ENCODE results near the gene POLR2E. TPM values are rescaled to one million over a fixed set of nuclear protein-coding genes. Genes with fewer than 3 reads are reported as not detected.
A peak's percentile ranks its signal among the peaks of the same experiment; 100 is the strongest.

POLR2E gene
- 100 to 1,000 TPM; 155 to 248 TPM for total RNA-seq

- ATAC-seq (replicated peaks): peak; percentile 88
- peak within 1 kb of the TSS; percentile 65 for H3K27ac Mint-ChIP-seq
- peaks cover 63% of the 10 kb centered on the region for H3K36me3 Mint-ChIP-seq (ENCODE audit: low read depth)
- H3K4me3 Mint-ChIP-seq: peak within 1 kb of the TSS; percentile 90
- H3K27me3 Mint-ChIP-seq: no peaks in the 10 kb centered on the region
- H3K9me3 Mint-ChIP-seq: no peaks in the 10 kb centered on the region
- peaks cover 34% of the 10 kb centered on the region for H3K4me1 Mint-ChIP-seq
Measured at GRCh38 chr19:1094978-1095701, at the start of gene POLR2E. TSS of gene POLR2E (minus strand) at chr19:1095375. CDS start at chr19:1095315, 60 bp downstream.

DNA sequence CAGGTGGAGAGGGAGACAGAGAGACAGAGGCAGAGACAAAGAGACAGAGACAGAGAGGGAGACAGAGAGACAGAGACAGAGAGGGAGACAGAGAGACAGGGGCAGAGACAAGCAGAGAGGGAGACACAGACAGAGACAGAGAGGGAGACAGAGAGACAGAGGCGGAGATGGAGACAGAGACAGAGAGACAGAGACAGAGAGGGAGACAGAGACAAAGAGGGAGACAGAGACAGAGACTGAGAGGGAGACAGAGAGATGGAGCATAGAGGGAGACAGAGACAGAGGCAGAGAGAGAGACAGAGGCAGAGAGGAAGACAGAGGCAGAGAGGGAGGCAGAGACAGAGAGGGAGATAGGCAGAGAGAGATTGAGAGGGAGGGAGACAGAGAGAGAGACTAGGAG lies 49.6 kb upstream of the POLR2E start:
- ATAC-seq (replicated peaks): no peak

DNA sequence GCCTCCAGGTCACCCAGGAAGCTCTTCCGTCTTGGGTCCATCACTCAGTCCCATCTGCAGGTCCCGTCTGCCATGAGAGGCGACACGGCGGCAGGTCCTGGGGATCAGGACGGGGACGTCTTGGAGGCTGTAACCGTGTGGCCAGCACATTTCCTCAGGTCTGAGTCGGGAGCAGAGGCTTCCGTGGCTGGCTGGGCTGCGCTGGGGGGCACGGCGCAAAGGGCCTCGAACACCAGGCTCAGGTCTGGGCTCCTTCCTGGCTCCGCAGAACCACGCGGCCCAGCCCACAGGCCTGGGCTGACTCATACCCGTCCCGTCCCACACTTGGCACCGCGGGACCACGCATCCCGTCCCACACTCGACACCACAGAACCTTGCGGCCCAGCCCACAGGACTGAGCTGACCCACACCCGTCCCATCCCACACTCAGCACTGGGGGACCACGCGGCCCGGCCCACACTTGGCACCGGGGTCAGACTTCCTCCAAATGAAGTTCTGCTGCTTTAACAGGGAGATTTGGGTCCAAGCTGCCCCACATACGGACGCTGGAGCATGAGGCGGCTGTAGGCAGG lies 48.7 kb upstream of the POLR2E start:
- H3K4me3 Mint-ChIP-seq: no peak overlapping the region
- no peak for ATAC-seq (replicated peaks)
- peaks cover 11% of the 10 kb centered on the region for H3K4me1 Mint-ChIP-seq
- H3K27me3 Mint-ChIP-seq: no peaks in the 10 kb centered on the region
- peak overlapping the region; percentile 65 for H3K27ac Mint-ChIP-seq
- H3K9me3 Mint-ChIP-seq: no peaks in the 10 kb centered on the region
- H3K36me3 Mint-ChIP-seq (ENCODE audit: low read depth): peaks cover 38% of the 10 kb centered on the region

More for the DNA sequence above, 49.6 kb upstream of the POLR2E start:
- Mint-ChIP-seq H3K4me1 (peaks cover 8% of the 10 kb centered on the region), H3K36me3 (ENCODE audit: low read depth) (peaks cover 39% of the 10 kb centered on the region), H3K27ac (peak overlapping the region; percentile 65), H3K27me3 (no peaks in the 10 kb centered on the region), H3K4me3 (no peak overlapping the region), H3K9me3 (no peaks in the 10 kb centered on the region)

DNA sequence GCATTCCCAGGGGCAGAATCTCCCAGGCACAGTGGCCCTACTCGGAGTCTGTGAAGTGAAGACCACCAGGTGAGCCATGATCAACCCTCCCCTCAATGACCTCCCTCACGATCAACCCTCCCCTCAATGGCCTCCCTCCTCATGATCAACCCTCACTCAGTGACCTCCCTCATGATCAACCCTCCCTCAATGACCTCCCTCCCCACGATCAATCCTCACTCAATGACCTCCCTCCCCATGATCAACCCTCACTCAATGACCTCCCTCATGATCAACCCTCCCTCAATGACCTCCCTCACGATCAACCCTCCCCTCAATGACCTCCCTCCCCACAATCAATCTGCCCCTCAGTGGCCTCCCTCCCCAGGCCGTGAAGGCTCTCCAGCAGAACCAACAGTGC lies 46.8 kb upstream of the POLR2E start:
- Mint-ChIP-seq H3K9me3 (no peaks in the 10 kb centered on the region), H3K4me3 (no peak overlapping the region), H3K4me1 (peaks cover 13% of the 10 kb centered on the region), H3K36me3 (ENCODE audit: low read depth) (peaks cover 38% of the 10 kb centered on the region), H3K27me3 (no peaks in the 10 kb centered on the region), H3K27ac (no peak overlapping the region)
- ATAC-seq (replicated peaks): peak; percentile 11

DNA sequence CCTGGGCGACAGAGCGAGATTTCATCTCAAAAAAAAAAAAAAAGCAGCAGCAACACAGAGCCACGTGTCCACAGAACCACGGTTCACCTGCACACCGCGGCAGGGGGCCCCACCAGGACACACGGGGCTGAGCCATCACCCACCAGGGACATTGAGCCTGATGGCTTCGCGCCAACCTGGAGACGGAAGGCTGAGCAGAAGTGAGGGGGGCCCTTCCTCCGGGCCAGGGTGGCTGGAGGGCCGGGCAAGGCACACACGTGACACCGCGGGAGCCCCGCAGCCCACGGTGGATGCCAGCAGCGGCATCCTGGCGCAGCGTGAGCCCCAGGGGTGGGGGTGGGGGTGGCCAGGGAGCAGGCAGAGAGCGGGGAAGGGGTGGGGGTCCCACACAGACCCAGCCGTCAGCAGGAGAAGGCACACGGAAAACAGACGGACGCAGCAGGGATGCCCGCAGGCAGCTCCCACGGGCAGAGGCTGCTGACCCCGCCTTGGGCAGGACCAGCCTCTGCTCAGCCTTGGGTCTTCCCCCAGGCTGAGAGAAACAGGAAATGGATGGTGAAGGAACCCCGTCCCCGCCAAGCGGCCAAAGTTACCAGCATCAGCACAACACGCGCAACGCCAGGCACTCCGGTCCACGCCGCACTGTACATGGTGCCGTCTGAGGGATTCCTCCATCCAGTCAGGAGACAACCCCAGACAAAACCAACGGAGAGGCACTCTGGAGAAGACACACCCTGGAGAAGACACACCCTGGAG lies 45.3 kb upstream of the POLR2E start:
- Mint-ChIP-seq H3K27ac (no peak overlapping the region), H3K4me3 (no peak overlapping the region), H3K4me1 (peaks cover 13% of the 10 kb centered on the region), H3K36me3 (ENCODE audit: low read depth) (peaks cover 38% of the 10 kb centered on the region), H3K9me3 (no peaks in the 10 kb centered on the region), H3K27me3 (no peaks in the 10 kb centered on the region)
- no peak for ATAC-seq (replicated peaks)

DNA sequence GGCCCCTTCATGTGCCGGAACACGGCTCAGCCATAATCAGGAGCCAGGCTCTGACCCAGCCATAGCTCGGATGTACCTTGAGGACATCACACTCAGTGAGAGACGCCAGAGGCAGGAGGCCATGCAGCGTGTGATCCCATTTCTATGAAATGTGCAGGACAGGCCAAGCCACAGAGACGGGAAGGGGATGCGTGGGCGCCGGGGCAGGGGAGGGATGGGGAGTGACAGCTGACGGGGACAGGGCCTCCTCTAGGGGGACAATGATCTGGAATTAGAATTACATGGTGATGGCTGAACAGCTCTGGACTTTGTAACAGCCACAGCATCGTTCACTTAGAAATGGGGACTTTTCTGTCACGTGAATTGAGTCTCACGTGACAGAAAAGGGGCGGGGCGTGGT lies 44.0 kb upstream of the POLR2E start:
- Mint-ChIP-seq H3K27me3 (no peaks in the 10 kb centered on the region), H3K27ac (no peak overlapping the region), H3K9me3 (no peaks in the 10 kb centered on the region), H3K4me1 (peaks cover 5% of the 10 kb centered on the region), H3K36me3 (ENCODE audit: low read depth) (peaks cover 28% of the 10 kb centered on the region), H3K4me3 (no peak overlapping the region)
- no peak for ATAC-seq (replicated peaks)

- Mint-ChIP-seq H3K4me3 (no peak overlapping the region), H3K27me3 (no peaks in the 10 kb centered on the region), H3K4me1 (peaks cover 5% of the 10 kb centered on the region), H3K27ac (no peak overlapping the region), H3K9me3 (no peaks in the 10 kb centered on the region), H3K36me3 (ENCODE audit: low read depth) (peaks cover 26% of the 10 kb centered on the region)
- ATAC-seq (replicated peaks): no peak
Measured at GRCh38 chr19:1138121-1138520, 42.9 kb upstream of the POLR2E start.

DNA sequence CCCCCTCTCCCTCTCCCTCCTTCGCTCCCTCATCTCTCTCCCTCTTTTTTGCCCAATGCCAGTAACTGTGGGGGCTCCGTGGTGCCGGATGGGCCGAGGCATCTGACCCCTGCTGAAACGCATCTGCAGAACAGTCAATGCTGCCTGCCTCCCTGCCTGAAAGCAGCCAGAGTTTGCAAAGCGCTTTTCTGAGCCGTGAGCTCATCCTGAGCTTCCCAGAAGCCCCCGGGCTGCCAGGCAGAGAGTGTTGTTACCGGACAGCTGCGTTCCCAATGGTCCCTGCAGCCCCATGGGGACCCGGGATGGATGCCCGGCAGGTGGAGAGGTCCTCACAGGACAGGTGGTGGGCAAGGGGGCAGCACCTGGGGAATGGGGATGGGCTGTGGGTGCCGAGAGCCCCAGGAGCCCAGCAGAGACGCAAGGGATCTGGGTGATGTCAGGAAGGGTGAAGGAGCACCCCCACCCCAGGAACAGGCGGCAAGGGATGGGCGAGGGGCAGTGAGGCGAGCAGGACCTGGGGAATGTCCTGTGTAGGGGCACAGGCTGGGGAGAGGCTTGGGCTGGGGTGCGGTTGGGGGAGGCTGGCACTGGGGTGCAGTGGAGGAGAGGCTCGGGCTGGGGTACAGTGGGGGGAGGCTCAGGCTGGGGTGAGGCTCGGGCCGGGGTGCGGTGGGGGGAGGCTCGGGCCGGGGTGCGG lies 41.6 kb upstream of the POLR2E start:
- peak overlapping the region; percentile 53 for H3K27ac Mint-ChIP-seq
- no peaks in the 10 kb centered on the region for H3K9me3 Mint-ChIP-seq
- H3K4me3 Mint-ChIP-seq: no peak overlapping the region
- no peaks in the 10 kb centered on the region for H3K27me3 Mint-ChIP-seq
- H3K4me1 Mint-ChIP-seq: peaks cover 5% of the 10 kb centered on the region
- ATAC-seq (replicated peaks): no peak
- peaks cover 17% of the 10 kb centered on the region for H3K36me3 Mint-ChIP-seq (ENCODE audit: low read depth)

- Mint-ChIP-seq H3K4me1 (peaks cover 5% of the 10 kb centered on the region), H3K9me3 (no peaks in the 10 kb centered on the region), H3K27ac (peak overlapping the region; percentile 53), H3K4me3 (no peak overlapping the region), H3K36me3 (ENCODE audit: low read depth) (peaks cover 17% of the 10 kb centered on the region), H3K27me3 (no peaks in the 10 kb centered on the region)
- no peak for ATAC-seq (replicated peaks)
Measured at GRCh38 chr19:1136201-1136600, 41.0 kb upstream of the POLR2E start.

GRCh38 chr19:1135454-1135853 lies 40.3 kb upstream of the POLR2E start:
- no peak overlapping the region for H3K4me3 Mint-ChIP-seq

DNA sequence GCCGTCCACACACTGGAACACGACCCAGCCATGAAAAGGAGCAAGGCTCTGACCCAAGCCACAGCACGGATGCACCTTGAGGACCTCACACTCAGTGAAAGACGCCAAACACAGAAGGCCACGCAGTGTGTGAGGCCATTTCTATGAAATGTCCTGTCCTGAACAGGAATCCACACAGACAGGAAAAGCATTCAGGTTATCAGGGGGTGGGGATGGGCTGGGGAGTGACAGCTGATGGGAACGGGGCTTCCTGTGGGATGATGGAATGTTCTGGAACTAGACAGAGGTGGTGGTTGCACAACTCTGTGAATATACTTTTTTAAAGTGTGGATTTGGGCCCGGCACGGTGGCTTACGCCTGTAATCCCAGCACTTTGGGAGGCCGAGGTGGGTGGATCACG lies 39.3 kb upstream of the POLR2E start:
- Mint-ChIP-seq H3K4me1 (peaks cover 5% of the 10 kb centered on the region), H3K36me3 (ENCODE audit: low read depth) (peaks cover 26% of the 10 kb centered on the region), H3K27ac (no peak overlapping the region), H3K27me3 (no peaks in the 10 kb centered on the region), H3K9me3 (no peaks in the 10 kb centered on the region), H3K4me3 (peak overlapping the region; percentile 87)
- ATAC-seq (replicated peaks): no peak

More at GRCh38 chr19:1135454-1135853, 40.3 kb upstream of the POLR2E start:
- Mint-ChIP-seq H3K27ac (no peak overlapping the region), H3K36me3 (ENCODE audit: low read depth) (peaks cover 22% of the 10 kb centered on the region), H3K9me3 (no peaks in the 10 kb centered on the region), H3K27me3 (no peaks in the 10 kb centered on the region), H3K4me1 (peaks cover 5% of the 10 kb centered on the region)
- ATAC-seq (replicated peaks): no peak

GRCh38 chr19:1133471-1133929 lies 38.3 kb upstream of the POLR2E start:
- H3K36me3 Mint-ChIP-seq (ENCODE audit: low read depth): peaks cover 33% of the 10 kb centered on the region

DNA sequence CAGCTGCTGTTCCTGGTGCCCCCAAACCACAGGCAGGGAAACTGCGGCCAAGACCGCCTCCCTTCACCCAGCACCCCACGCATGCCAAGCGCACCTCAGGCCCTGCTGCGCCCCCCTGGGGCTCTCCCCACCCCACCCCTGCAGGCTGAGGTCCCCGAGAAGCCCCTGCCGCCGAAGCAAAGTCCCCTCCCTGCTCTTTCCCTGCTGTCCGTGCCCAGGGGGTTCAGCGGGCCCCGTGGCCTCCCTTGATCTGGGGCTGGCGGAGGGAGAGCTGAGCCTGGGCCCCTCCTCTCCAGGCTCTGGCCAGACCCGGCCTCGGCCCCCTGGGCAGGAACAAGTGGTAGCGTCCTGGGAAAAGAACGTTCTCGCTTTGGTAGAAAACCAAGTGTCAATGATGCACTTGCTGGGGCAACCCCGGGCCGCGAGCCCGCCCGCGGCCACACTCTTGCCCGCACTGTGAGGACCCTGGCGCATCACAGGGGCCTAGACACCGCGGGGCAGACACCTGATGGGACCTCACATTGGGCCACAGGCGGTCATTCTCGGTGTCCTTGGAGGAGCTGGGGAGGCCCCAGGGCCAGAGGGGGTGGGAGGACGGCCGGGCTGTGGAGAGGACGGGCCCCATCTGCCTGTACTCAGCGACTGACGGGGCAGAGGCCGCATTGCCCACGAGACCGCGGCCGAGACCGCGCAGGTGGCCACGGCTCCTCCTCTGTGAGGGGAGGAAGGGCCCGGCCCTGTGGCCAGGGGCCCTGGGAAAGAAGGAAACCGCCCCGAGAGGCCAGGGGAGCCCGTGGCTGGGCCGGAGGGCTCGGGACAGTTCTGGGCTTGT lies 37.6 kb upstream of the POLR2E start:
- peak overlapping the region; percentile 89 for H3K27ac Mint-ChIP-seq
- no peaks in the 10 kb centered on the region for H3K9me3 Mint-ChIP-seq
- H3K4me1 Mint-ChIP-seq: no peaks in the 10 kb centered on the region
- no peaks in the 10 kb centered on the region for H3K27me3 Mint-ChIP-seq
- H3K4me3 Mint-ChIP-seq: peak overlapping the region; percentile 87
- H3K36me3 Mint-ChIP-seq (ENCODE audit: low read depth): peaks cover 38% of the 10 kb centered on the region
- ATAC-seq (replicated peaks): peak; percentile 20

More at GRCh38 chr19:1133471-1133929, 38.3 kb upstream of the POLR2E start:
- peak; percentile 75 for ATAC-seq (replicated peaks)
- H3K27ac Mint-ChIP-seq: peak overlapping the region; percentile 89
- no peaks in the 10 kb centered on the region for H3K27me3 Mint-ChIP-seq
- H3K9me3 Mint-ChIP-seq: no peaks in the 10 kb centered on the region
- H3K4me3 Mint-ChIP-seq: peak overlapping the region; percentile 87
- no peaks in the 10 kb centered on the region for H3K4me1 Mint-ChIP-seq
